NCI-H1048 (cell line): ENCODE results near the gene IBTK.
"Not testable (repeated sequence)": the region's sequence is repeated elsewhere in the genome, so short reads cannot be mapped to it uniquely, and the experiment has no call there.

Experiments used
- DNase-seq: peaks from one replicate; lab custom pipeline; 2025; lab: John Stamatoyannopoulos, UW

IBTK gene

DNA sequence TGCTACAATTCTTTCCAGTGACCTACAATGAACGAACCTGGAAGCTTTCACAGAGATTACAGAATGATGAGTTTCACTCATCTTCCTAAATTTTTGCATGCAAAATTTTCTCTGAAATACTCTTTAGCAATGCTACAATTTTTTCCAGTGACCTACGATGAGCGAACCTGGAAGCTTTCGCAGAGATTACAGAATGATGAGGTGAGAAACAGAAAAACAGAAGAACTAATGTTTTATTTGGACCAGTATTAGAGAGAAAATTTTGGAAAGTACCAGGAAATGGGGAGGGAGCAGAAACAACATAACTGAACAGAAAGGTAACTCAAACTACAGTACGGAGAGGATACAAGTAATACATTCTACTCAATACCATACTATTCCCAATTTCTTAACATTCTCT lies 75.0 kb downstream of the IBTK start:
- DNase-seq: no peak

DNA sequence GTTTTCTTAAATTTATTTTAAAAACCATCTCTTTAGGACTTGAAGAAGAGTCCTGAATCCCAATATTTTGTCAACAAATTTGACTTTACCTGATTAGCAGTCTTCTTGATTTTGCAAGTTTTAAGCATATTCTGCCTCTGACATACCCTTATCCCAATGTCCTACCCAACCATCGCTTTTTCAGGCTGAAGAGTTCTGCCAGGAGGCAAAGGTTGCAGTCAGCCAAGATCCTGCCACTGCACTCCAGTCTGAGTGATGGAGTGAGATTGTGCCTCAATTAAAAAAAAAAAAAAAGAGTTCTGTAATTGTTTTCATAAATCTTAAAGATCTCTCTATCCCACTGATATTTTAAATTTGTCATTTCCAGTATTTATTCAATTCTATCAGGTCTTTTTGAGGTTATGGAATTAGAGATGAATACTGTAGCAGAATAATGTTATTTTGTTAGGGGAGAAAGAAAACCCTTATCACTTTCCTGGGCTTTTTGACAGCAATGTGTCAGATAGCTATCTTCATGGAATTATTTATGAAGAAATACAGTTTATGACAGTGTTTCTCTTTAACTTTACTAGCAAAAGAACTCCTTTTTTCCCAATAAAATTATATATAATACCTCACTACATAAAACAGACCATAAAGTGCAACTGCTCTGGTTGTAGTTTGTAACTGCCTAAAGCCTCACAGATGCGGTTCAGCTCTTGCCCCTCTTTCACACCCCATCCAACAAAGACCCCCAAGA lies 78.2 kb downstream of the IBTK start:
- no peak for DNase-seq

DNA sequence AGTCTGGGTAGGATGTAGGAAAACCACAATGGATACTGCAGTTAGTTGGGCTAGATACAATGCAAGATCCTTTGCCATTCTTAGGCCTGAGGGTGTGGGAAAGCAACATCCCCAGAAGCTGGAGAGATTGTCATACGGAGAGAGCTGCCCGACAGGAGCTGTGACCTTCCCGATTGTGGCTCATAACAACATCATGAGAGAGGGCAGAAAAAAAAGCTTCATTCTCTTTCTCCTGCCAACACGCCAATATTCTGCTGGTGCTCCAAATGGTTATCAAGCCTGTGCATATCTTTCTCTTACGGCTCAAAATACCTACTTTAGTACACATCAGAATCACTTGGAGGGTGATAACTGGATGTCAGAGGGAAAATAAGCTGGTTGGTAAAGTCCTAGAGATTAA lies 81.1 kb downstream of the IBTK start:
- no peak for DNase-seq

DNA sequence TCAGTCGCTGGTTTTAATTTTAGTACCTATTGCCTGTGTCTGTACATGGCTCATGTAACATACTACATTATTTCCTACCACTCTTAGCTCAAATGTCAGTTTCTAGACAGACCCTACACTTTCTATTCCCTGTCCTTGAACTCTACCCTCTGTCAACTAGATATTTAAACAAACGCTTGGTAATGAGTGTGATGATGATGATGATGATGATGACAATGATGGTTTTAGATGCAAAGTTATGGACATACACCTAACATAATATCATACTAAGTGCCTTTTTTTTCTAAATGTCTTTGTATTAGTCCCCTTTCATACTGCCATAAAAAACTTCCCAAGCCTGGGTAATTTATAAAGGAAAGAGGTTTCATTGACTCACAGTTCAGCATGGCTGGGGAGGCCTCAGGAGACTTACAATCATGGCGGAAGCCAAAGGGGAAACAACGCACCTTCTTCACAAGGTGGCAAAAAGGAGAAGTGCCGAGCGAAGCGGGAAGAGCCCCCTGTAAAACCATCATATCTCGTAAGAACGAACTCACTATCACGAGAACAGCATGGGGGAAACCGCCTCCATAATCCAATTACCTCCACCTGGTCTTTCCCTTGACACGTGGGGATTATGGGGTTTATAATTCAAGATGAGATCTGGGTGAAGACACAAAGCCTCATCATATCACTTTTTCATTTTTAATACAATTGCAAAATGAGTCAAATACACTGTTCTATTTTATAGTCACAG lies 87.1 kb downstream of the IBTK start:
- DNase-seq: no peak

DNA sequence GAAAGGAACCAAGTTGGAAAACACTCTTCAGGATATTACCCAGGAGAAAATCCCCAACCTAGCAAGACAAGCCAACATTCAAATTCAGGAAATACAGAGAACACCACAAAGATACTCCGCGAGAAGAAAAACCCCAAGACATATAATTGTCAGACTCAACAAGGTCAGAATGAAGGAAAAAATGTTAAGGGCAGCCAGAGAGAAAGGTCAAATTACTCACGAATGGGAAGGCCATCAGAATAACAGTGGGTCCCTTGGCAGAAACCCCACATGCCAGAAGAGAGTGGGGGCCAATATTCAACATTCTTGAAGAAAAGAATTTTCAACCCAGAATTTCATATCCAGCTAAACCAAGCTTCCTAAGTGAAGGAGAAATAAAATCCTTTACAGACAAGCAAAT lies 94.8 kb downstream of the IBTK start:
- not testable (repeated sequence) for DNase-seq

DNA sequence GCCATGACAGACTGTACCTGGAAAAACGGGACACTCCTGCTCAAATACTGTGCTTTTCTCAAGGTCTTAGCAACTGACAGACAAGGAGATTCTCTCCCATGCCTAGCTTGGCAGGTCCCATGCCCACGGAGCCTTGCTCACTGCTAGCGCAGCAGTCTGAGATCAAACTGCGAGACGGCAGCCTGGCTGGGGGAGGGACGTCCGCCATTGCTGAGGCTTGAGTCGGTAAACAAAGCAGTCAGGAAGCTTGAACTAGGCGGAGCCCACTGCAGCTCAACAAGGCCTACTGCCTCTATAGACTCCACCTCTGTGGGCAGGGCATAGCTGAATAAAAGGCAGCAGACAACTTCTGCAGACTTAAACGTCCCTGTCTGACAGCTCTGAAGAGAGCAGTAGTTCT lies 96.4 kb downstream of the IBTK start:
- DNase-seq: not testable (repeated sequence)

DNA sequence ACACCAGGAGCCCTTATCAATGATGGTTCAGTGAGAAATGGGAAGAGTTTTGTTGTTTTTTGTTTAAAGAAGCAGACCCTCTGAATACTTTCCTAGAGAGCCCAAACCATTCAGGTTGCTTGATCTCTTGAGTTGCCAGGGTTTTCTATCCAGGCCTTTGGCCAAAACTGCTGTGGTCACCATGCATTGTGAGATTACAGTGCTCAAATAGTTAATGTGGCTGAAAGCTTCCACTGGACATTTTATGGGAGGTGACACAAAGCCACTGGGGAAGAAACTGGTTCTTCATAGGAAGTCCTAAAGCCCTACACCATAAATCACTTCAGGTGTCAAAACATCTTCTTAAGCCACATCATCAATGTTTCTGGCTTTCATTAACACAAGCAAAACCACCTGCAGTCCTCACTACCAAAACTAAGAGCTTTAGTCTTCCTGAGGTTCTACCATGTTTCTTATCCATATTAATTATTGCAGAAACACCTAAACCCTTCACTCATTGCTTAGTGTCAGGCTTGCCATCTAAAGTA lies 101.6 kb downstream of the IBTK start:
- no peak for DNase-seq

DNA sequence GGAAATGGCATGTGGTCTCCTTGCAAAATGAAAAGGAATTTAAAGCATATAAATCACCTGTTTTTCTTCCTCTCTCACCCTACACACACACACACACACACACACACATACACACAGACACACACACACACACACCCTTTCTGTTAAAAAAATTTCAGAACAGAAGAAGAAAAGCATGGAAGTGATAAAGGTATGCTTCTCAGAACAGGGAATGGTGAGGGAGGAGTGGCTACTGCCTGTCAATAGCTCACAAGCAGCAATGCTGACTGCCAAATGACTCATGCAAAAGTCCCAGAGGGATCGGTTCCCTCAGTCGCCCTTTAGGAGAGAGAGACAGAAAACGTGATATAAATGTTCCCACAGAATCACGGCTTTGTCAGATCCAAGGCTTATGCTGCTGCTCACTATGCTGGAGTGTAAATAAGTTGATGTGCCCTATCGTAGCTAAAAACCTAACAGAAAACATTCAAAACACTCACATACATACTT lies 102.6 kb downstream of the IBTK start:
- no peak for DNase-seq

DNA sequence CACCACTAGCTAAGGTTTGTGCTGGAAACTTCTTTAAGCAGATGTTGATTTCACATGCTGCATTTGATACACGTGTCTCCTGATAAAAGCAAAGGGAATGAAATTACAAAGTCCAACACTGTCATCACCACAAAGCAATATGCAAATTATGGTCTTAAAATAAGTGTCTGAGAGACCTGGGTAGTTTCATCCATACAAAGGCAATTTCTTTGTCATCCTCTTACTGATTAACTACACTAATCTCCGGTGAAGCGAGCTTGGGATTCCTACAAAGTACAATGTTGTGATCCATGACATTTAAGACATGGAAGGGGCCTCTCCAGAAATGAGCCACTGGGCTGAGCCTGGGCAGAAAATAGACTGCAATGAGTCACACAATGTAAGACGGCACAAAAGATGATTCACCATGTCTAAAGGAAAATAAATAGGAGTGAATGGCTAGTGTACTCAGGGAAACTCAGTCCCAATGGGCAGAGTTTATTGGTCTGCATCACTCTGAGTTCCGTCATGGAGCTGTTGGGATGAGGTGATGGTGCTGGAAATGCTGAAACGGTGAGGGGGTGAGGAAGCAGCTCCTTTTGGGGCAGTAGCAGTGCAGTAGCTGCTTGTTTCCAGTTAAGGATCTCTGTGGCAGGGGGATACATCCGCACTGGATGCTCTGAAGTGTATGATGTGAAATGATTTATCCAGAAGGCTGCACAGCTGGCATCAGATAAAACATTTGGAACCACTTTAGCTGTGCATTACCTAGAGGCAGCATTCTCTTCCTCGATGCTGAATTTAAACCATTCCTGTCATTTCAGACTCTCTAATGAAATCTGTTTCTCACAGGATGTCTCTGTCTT lies 103.3 kb downstream of the IBTK start:
- DNase-seq: no peak

DNA sequence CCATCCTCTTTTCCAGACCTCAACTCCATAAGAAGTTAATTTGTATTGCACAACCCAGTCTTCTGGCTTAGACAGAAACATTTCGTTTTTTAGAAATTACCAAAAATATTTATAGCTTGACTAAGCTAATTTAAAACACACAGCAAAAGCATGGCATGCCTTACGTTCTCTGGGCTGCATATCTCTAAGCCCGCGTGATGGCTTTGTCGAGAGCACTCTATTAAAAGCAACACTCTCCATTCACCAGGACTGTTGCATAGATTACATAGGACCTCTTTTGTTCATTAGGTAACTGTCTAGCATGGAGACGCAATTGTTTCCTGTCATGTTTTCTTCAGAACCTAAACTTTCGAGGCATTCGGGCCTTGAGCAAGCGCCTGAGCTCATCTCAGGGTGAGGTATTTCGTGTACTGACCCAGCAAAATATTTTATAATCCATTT lies 104.5 kb downstream of the IBTK start:
- DNase-seq: no peak

DNA sequence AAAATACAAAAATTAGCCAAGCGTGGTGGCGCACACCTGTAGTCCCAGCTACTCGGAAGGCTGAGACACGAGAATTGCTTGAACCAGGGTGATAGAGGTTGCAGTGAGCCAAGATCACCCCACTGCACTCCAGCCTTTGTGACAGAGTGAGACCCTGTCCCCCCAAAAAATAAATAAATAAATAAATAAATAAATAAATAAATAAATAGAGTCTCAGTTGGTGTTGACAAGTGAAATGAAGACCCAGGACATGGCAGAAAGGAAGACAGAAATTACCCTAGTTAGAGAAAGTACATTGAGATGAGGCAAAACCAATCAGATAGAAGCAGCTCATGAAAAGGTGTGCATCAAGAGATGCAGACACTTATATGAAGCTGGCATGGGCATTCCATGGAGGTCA lies 105.0 kb downstream of the IBTK start:
- DNase-seq: no peak

DNA sequence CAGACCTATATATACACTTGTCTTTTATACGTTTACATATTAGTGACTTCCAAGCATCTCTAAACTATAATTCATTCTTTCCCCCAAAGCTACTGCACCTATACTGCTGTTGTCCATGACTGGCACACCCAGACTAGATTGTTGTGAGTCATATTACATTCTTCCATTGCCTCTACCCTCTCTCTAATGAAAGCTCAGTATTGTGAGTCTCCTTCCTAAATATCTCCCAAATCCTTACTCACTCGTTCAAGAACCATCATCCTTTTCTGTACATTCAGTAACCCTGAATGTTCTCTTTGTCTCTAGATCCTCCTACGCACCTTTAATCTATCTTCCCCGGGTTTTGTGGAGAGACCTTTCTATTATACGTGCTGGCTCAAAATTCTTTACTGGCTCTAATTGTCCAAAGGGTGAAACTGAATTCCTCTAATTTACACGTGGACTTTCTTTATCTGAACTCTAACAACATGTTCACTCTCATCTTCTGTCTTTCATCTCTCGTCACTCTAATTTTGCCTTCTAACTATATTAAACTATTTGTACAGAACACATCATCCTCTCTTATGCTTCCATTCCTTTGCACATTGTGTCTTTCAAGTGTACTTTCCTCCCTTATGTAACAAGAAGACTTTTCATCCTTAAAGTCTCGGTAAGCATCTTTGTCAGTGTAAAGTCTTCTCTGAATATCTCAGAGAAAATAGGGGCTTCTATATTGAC lies 109.3 kb downstream of the IBTK start:
- no peak for DNase-seq

DNA sequence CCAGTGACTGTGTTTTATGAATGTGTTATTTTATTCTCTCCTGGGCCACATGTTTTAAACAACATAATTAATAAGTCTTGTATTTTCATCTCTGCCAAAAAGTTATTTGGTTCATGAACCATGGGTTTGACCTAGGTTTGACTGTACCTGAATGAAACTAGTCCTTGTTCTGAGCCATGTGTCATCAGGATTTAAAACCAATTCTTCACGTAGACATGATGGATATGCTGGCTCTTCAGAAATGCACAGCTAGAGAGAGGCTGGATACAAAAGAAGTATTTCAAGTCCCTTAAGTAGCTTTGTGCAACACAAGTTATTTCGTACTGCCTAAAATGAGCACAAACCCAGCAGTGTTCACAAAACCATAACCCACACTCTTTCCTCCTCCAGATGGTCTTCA lies 116.1 kb downstream of the IBTK start:
- DNase-seq: no peak

DNA sequence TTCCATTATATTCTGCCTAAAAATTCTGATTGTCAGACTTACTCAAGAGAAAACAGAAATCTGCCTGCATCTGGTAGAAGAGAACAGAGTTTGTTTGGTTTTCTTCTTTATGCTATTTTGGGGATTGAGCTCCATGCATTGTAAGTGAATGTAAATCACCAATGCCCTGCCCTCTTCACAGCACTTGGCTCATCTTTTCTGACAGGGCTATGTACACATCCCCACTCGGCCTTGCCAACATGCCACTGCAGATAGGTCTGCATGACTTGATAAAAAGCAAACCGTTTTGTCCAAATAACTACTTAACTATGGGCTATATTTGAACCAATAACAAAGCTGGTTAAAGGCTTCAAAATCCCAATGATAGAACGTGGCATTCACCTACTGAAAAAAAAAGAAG lies 117.7 kb downstream of the IBTK start:
- no peak for DNase-seq

DNA sequence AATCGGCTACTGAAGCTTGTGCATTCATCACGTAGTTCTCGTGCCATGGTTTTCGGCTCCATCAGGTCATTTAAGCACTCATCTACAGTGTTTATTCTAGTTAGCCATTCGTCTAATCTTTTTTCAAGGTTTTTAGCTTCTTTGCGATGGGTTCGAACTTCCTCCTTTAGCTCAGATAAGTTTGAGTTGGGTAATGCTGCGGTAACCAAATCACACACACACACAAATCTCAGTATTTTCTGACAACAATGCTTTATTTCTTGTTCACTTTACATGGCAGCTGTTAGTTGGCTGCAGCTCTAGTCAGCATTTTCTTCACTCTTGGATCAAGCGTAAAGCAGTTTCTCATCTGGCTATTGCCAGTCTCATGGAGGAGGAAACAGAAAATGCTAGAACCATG lies 118.6 kb downstream of the IBTK start:
- not testable (repeated sequence) for DNase-seq

DNA sequence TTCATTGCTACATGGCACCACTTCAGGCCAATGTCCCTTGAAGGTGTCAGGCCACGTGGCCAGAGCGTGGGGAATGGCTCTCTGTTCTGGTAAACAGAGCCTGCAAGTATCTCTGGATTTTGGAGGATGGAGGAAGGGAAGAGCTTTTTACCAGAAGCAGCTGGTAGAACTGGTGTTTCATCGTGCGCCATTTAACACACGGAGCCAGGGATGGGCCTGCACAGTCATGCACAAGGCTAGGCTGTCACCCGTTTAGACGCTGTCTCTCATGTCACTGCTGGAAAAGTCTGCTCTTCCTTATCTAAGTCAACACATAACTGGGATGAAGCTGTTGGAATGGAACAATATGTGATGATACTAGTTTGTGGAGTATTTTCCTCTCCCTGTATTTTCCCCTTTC lies 123.9 kb downstream of the IBTK start:
- no peak for DNase-seq
